Left kidney (tissue), 8 donors: Measurements from ENCODE around the gene FATE1. TPM values are rescaled to one million over a fixed set of nuclear protein-coding genes. Genes with fewer than 3 reads are reported as not detected.
A peak's percentile ranks its signal among the peaks of the same experiment; 100 is the strongest.
"Not testable (repeated sequence)": the region's sequence is repeated elsewhere in the genome, so short reads cannot be mapped to it uniquely, and the experiment has no call there.

ENCODE experiments used
- DNase-seq: peaks from one replicate; pipeline ENCODE4 v3.0.0-alpha.2; 2013
- long read RNA-seq, 8 donors: transcript quantifications; one replicate each; lab custom pipeline, GENCODE V29; 2026
- polyA plus RNA-seq: library from polyadenylated mRNA; unstranded; fragments of 120-200 nt; gene quantifications from one replicate; pipeline ENCODE4 v1.2.1, GENCODE V29; 2013; ENCODE audit not compliant: insufficient read length

Gene FATE1, protein sequence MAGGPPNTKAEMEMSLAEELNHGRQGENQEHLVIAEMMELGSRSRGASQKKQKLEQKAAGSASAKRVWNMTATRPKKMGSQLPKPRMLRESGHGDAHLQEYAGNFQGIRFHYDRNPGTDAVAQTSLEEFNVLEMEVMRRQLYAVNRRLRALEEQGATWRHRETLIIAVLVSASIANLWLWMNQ
- polyA plus RNA-seq, result not detected
- long read RNA-seq, donor 1, result 0 reads
- long read RNA-seq, donor 2, result 0 reads
- long read RNA-seq, donor 3, result 0 reads
- long read RNA-seq, donor 4, result 0 reads
- long read RNA-seq, donor 5, result 0 reads
- long read RNA-seq, donor 6, result 0 reads
- long read RNA-seq, donor 7, result 0 reads
- long read RNA-seq, donor 8, result 0 reads

DNA sequence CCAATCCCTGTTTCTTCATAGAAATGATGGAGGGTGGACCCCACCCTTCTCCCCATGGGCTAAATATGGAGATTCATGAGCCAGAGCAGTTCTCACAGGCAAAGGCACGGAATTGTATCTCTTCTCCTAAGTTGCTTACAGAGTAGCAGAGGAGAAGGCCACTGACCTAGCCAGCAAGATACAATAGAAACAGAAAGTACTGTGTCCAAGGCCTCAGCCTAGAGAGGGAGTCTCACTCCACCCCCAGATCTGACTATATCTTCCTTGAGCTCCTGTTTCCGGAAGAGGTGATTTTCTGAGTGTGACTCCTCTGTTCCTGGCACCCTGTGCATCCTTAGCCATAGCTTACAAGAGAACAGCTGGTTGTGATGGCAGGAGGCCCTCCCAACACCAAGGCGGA is at the start of gene FATE1:
Gene FATE1 (plus strand): TSS at position 284 of the 400 bp plus-strand sequence. CDS start 85 bp downstream, at position 369.
- DNase-seq, result no peak

- no peak for DNase-seq
Measured at GRCh38 chrX:151675121-151675746, 40.6 kb upstream of the FATE1 start.

- DNase-seq, result no peak
Measured at GRCh38 chrX:151676196-151676595, 39.6 kb upstream of the FATE1 start.

GRCh38 chrX:151679798-151680402 is 35.9 kb upstream of the FATE1 start:
- no peak for DNase-seq

DNA sequence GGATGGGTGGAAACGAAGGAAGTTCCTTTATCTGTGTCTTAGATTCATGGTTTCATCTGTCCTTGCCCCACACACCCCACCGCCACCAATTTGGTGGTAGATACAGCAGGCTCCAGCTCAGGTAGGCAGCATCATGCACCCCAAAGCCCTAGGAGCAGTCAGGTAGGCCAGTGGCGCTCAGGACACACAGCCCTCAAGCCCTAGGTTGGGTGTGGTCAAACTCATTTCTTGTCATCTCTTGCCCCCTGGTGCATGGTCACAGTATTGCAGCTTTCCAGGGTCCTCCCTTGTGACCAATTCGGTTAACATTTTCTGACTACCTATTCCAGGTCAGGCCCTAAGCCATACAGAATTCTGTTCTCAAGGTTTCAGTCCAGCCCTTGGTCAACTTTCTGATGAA is 35.0 kb upstream of the FATE1 start:
- DNase-seq, result peak; percentile 24

GRCh38 chrX:151687635-151688034 is 28.2 kb upstream of the FATE1 start:
- no peak for DNase-seq

- DNase-seq, result no peak
Measured at GRCh38 chrX:151688695-151689094, 27.1 kb upstream of the FATE1 start.

DNA sequence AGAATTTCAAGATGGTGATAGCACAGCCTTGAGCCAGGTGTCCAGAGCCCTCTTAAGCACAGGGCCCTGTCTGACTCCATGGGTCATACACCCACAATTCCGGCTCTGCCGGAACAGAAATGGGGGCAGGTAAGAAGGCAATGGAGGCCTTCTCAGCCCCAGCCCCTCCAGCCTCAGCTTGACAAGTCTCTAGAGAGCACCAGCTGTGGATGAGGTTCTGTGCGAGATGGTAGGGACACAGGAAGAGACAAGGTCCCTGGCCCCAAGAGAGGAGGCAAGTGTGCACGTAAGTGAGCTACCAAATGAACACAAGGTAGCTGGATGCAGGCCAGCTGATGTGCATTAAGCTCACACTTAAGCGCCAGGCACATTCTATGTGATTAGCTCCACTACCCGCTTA is 23.0 kb upstream of the FATE1 start:
- no peak for DNase-seq

DNA sequence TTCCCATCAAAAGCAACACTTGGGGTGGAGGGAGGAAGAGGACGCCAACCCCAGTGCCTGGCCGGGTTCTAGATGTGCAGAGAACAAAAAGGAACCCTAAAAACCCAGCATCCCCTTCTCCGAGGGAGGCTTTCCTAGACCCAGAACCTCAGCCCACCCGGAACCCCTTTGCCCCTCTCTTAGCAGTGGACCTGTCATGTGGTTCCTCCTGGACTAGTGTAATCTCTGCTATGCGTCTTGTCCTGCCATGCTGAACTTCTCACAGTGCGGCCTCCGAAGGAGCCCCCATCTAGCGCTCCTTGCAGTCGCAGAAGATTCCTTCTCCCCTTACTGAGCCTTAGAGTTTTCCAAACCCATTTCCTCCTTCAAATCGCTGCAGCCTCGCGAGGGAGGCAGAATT is 21.7 kb upstream of the FATE1 start:
- no peak for DNase-seq

DNA sequence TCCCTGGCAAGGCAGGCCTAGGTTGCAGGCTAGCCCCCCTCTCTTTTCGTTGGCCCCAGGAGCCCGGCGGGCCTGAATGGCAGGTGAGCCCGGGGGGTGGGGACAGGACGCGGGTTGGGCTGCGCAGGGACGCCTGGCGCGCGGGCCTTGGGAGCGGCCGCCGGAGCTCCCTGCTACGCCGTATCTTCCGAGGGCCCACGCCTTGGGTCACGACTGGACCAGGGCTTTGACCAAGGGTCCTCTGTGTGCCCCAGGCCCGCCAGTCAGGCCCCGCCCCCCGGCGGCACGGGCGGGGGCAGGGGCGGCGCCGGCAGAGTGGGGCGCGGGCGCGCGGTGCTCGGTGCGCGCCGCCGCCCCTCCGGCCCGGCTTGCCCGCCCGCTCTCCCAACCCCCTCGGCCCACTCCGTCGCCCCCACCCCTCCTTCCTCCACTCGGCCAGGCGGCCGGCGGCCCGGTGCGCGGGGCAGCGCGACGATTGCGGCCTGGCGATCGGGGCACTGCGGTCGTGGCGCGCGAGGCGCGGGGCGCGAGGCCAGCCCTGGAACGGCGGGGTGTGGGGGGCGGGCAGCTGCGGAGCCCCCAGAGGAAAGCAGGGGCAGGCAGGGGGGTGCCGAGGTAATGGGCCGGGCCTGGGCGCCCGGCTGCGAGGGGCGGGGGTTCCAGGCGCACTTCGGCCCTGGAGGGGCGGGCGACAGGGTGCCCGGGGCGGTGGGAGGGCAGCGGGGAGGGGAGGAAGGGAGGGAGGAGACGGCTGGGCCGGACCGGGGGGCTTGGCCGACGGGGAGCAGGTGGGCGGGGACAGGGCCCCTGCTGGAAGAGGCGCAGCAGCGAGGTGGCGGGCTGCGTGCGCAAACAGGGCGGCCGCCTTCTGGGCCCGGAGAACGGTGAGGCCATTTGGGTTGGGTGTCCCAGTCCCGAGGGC is 20.9 kb upstream of the FATE1 start, which contains the start of gene PRRG3:
Gene PRRG3 (plus strand): TSS at position 798 of the 922 bp plus-strand sequence. CDS start 3,357 bp downstream, outside the sequence.
- peak; percentile 20 for DNase-seq

GRCh38 chrX:151695583-151696340 is 20.1 kb upstream of the FATE1 start:
- no peak for DNase-seq

DNA sequence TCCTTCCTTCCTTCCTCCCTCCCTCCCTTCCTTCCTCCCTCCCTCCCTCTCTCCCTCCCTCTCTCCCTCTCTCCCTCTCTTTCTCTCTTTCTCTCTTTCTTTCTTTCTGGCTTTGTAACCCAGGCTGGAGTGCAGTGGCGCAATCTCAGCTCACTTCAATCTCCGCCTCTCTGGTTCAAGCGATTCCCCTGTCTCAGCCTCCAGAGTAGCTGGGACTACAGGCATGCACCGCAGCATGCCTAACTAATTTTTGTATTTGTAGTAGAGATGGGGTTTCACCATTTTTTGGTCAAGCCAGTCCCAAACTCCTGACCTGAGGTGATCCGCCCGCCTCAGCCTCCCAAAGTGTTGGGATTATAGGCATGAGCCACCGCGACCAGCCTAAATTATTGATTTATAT is 18.8 kb upstream of the FATE1 start:
- not testable (repeated sequence) for DNase-seq

- DNase-seq, result no peak
Measured at GRCh38 chrX:151697522-151697921, 18.3 kb upstream of the FATE1 start.

DNA sequence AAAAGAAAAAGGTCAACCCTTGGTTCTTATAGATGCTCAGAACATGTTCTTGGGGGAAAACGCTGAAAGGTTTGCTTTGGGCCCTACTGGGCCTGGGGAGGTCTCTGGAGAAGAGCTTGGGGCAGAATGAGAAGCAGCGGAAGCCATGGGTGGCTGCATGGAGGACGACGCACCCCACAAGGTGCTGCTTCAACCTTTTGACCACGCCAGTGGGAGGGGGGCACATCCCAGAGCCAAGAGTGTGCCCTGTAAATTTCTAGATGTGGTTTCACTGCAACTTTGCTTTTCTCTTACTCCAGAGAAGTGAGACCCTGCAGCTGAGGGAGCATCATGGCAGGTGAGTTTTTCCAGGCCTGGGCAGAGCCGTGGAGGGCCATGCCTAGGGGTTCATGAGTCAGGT is 17.4 kb upstream of the FATE1 start:
- no peak for DNase-seq

DNA sequence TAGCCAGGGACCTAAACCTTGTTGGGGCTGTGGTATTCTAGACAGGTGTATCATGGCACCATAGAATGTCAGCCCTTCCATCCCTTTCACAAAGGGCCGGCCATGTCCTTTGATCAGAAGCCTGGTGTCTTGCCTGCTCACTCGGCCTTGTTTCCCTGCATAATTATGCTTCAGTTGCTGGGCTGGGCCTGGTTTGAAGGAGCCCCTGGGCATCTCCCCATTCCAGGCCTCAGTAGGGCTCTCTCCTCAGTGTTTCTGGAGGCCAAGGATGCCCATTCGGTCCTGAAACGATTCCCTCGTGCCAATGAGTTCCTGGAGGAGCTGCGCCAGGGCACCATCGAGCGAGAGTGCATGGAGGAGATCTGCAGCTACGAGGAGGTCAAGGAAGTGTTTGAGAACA is 16.1 kb upstream of the FATE1 start:
- no peak for DNase-seq

DNA sequence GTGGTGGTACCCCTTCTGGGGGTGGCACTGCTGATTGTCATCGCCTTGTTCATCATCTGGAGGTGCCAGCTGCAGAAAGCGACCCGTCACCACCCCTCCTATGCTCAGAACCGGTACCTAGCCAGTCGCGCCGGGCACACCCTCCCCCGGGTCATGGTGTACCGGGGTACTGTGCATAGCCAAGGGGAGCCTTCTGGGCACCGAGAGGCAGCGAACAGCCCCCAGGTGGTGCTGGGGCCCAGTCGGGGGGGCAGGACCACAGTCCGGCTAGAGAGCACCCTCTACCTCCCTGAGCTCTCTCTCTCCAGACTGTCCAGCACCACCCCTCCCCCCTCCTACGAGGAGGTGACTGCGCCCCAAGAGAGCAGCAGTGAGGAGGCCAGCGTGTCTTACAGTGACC is 15.3 kb upstream of the FATE1 start:
- no peak for DNase-seq

- DNase-seq, result no peak
Measured at GRCh38 chrX:151701071-151701470, 14.8 kb upstream of the FATE1 start.

- no peak for DNase-seq
Measured at GRCh38 chrX:151701531-151701930, 14.3 kb upstream of the FATE1 start.

- no peak for DNase-seq
Measured at GRCh38 chrX:151702026-151702714, 13.7 kb upstream of the FATE1 start.

DNA sequence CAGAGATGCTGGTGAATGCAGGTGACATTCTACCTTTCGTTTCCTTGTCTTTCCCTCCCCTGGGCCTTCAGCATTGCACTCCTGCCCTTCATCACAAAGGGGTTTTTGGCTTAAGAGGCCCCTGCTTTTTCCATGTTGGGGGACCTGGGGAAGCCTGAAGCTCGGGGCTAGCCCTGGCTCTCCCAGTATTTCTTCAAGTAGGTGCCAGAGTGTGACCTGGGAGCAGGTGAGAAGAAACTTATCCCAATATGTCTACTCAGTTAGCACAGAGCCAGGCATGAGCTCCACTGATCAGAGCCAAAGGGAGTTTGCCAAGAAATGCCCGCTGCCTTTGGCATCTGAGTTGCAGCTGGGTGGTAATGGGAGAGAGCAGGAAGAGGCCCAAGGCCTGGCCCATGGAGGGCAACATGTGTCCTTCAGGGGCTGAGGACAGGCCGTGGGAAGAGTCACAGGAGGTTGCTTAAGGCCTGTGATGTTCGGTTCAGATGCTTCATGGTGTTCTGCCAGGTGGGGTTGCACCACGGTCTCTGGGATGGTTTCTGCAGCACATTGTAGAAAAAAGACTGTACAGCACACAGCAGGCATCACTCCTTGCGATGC is 13.0 kb upstream of the FATE1 start:
- DNase-seq, result no peak
